CD4-positive, CD25-positive, alpha-beta regulatory T cell (primary cell): ENCODE results near the gene NBAS. TPM values are rescaled to one million over a fixed set of nuclear protein-coding genes. Genes with fewer than 3 reads are reported as not detected.
A peak's percentile ranks its signal among the peaks of the same experiment; 100 is the strongest.

Experiments used
- ATAC-seq, 2 donors: fragments of 150-1000 bp; cut with Tn5 transposase; one replicate each; pipeline ENCODE4 v1.10.0; 2021; ENCODE audit warnings: low read depth in 2 of 2, moderate number of reproducible peaks in 2 of 2, moderate library complexity in 1 of 2
- DNase-seq, 3 donors: peaks; one replicate each; pipeline versions ENCODE4 v3.0.0 to v3.0.0-alpha.2; 2012 to 2022; ENCODE audit warnings: mixed read lengths in 1 of 3
- H3K27ac ChIP-seq: one replicate; pipeline ENCODE4 v1.7.0; 2013; ENCODE audit warnings: mild to moderate bottlenecking, low read length; ENCODE audit not compliant: insufficient read depth, poor library complexity, severe bottlenecking
- H3K27me3 ChIP-seq: one replicate; pipeline ENCODE4 v1.7.0; 2013; ENCODE audit warnings: low read length; ENCODE audit not compliant: control insufficient read depth, insufficient read depth
- H3K36me3 ChIP-seq: one replicate; pipeline ENCODE4 v1.7.0; 2013; ENCODE audit warnings: mild to moderate bottlenecking, low read length, moderate library complexity; ENCODE audit not compliant: control insufficient read depth, insufficient read depth
- H3K4me1 ChIP-seq: 2 replicates; pipeline ENCODE4 v1.7.0; 2013; ENCODE audit warnings: mild to moderate bottlenecking, low read length; ENCODE audit not compliant: insufficient read depth, control insufficient read depth, poor library complexity, severe bottlenecking
- H3K4me3 ChIP-seq: one replicate; pipeline ENCODE4 v1.7.0; 2013; ENCODE audit warnings: low read depth, mild to moderate bottlenecking, low read length, moderate library complexity
- H3K9me3 ChIP-seq, 2 experiments: 1 replicate in 1 of 2; 2 replicates in 1 of 2; pipeline ENCODE4 v1.7.0; 2013; ENCODE audit warnings: low read length in 2 of 2, mild to moderate bottlenecking in 1 of 2, moderate library complexity in 1 of 2; ENCODE audit not compliant: control insufficient read depth in 2 of 2
- H3K27ac Mint-ChIP-seq, 3 donors: one replicate each; pipeline ENCODE4 v1.8.0; 2020 to 2022; ENCODE audit warnings: mild to moderate bottlenecking in 3 of 3, mixed read lengths in 3 of 3, moderate library complexity in 2 of 3
- H3K27me3 Mint-ChIP-seq: one replicate; pipeline ENCODE4 v1.8.0; 2022; ENCODE audit warnings: mild to moderate bottlenecking, mixed read lengths
- H3K36me3 Mint-ChIP-seq: one replicate; pipeline ENCODE4 v1.8.0; 2020; ENCODE audit warnings: mixed read lengths
- H3K4me1 Mint-ChIP-seq, 4 donors: one replicate each; pipeline ENCODE4 v1.8.0; 2020 to 2022; ENCODE audit warnings: mixed read lengths in 4 of 4, mild to moderate bottlenecking in 1 of 4
- H3K4me3 Mint-ChIP-seq, 4 donors: one replicate each; pipeline ENCODE4 v1.8.0; 2020 to 2022; ENCODE audit warnings: mild to moderate bottlenecking in 4 of 4, mixed read lengths in 4 of 4, moderate library complexity in 3 of 4
- H3K9me3 Mint-ChIP-seq, 7 donors: one replicate each; pipeline ENCODE4 v1.8.0; 2020 to 2022; ENCODE audit warnings: mixed read lengths in 7 of 7, mild to moderate bottlenecking in 3 of 7, moderate library complexity in 2 of 7
- polyA plus RNA-seq, 4 donors: library from polyadenylated mRNA; unstranded; fragments of 300-500 nt; fragmentation: Illumina TruSeq; gene quantifications; one replicate each; pipeline ENCODE4 v1.2.3, GENCODE V29; 2021
- total RNA-seq: library from RNA; stranded (reverse); gene quantifications from one replicate; pipeline ENCODE4 v1.2.3, GENCODE V29; 2022

Gene NBAS
- total and polyA plus RNA-seq, 5 donors from 2014 or later = 18.5 to 31.9 (median 19.5) TPM

GRCh38 chr2:15191789-15192188 lies 369.3 kb downstream of the NBAS start:
- no peak for DNase-seq
- no peak for ATAC-seq
- H3K4me1 ChIP-seq = no peaks in the 10 kb centered on the region
- H3K36me3 ChIP-seq = peaks cover 18% of the 10 kb centered on the region
- no peaks in the 10 kb centered on the region for H3K27me3 ChIP-seq
- H3K9me3 ChIP-seq = no peaks in the 10 kb centered on the region
- Mint-ChIP-seq H3K4me3 (no peak overlapping the region), H3K36me3 (peaks cover 27% of the 10 kb centered on the region), H3K27ac (no peak overlapping the region), H3K27me3 (no peaks in the 10 kb centered on the region), H3K9me3 (peaks cover 0 to 1% (median 0%) of the 10 kb centered on the region in 7 donors), H3K4me1 (no peaks in the 10 kb centered on the region)
- H3K27ac ChIP-seq = no peak overlapping the region
- H3K4me3 ChIP-seq = no peak overlapping the region

GRCh38 chr2:15189216-15189615 lies 371.9 kb downstream of the NBAS start:
- Mint-ChIP-seq H3K27me3 (no peaks in the 10 kb centered on the region), H3K4me3 (no peak overlapping the region), H3K36me3 (peaks cover 37% of the 10 kb centered on the region), H3K4me1 (no peaks in the 10 kb centered on the region), H3K9me3 (peaks cover 0 to 1% (median 0%) of the 10 kb centered on the region in 7 donors), H3K27ac (no peak overlapping the region)
- no peak for DNase-seq
- no peak overlapping the region for H3K27ac ChIP-seq
- H3K4me3 ChIP-seq = no peak overlapping the region
- no peak for ATAC-seq
- H3K4me1 ChIP-seq = no peaks in the 10 kb centered on the region
- peaks cover 25% of the 10 kb centered on the region for H3K36me3 ChIP-seq
- no peaks in the 10 kb centered on the region for H3K9me3 ChIP-seq
- H3K27me3 ChIP-seq = no peaks in the 10 kb centered on the region

GRCh38 chr2:15187702-15188101 lies 373.4 kb downstream of the NBAS start:
- Histone ChIP-seq H3K36me3 (peaks cover 25% of the 10 kb centered on the region), H3K27ac (no peak overlapping the region), H3K4me1 (no peaks in the 10 kb centered on the region), H3K27me3 (no peaks in the 10 kb centered on the region), H3K4me3 (no peak overlapping the region), H3K9me3 (no peaks in the 10 kb centered on the region)
- DNase-seq (no peak), ATAC-seq (no peak)
- Mint-ChIP-seq H3K27ac (no peak overlapping the region), H3K4me1 (no peaks in the 10 kb centered on the region), H3K36me3 (peaks cover 46% of the 10 kb centered on the region), H3K4me3 (no peak overlapping the region), H3K9me3 (no peaks in the 10 kb centered on the region), H3K27me3 (no peaks in the 10 kb centered on the region)

DNA sequence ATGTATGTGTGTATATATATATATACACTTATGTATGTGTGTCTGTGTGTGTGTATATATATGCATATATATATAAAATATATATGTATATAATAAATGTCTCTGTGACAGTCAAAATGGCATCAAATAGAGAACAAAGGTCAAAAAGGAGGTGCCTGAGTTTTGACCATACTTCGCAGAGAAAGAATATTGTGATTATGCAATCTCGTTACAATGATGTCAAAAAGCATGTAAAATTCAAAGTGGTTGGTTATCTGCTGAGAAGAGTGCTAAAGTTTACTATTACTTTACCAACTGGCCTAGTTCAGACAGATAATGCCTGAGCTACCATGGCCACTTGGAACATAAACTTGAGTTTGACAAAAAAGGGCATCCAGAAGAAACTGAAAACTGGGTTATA lies 375.0 kb downstream of the NBAS start:
- Histone ChIP-seq H3K9me3 (no peaks in the 10 kb centered on the region), H3K27me3 (no peaks in the 10 kb centered on the region), H3K4me1 (no peaks in the 10 kb centered on the region), H3K36me3 (peaks cover 34% of the 10 kb centered on the region), H3K27ac (no peak overlapping the region), H3K4me3 (no peak overlapping the region)
- H3K27me3 Mint-ChIP-seq = no peaks in the 10 kb centered on the region
- no peak overlapping the region for H3K27ac Mint-ChIP-seq
- H3K4me1 Mint-ChIP-seq = no peaks in the 10 kb centered on the region
- ATAC-seq = no peak
- H3K36me3 Mint-ChIP-seq = peaks cover 42% of the 10 kb centered on the region
- no peak overlapping the region for H3K4me3 Mint-ChIP-seq
- H3K9me3 Mint-ChIP-seq = no peaks in the 10 kb centered on the region
- no peak for DNase-seq

DNA sequence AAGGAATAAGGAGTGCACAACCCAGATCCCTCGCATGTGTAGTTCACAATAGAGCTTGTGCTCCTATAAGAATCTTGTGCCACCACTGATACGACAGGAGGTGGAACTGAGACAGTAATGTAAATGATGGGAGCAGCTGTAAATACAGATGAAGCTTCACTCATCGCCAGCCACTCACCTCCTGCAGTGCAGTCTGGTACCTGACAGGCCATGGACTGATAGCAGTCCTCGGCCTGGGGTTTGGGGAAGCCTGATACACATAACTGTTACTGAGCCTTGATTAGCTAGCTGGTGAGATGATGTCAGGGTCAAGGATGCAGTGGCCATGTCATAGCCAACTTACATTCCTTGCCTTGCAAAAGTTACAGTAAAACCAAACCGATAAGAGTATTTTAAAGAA lies 376.6 kb downstream of the NBAS start:
- ATAC-seq = no peak
- Mint-ChIP-seq H3K9me3 (no peaks in the 10 kb centered on the region), H3K27ac (peak overlapping the region in 1 of 3 donors; percentile 34), H3K36me3 (peaks cover 36% of the 10 kb centered on the region), H3K4me1 (peaks cover 0 to 5% (median 0%) of the 10 kb centered on the region in 4 donors), H3K27me3 (no peaks in the 10 kb centered on the region), H3K4me3 (no peak overlapping the region)
- Histone ChIP-seq H3K4me3 (no peak overlapping the region), H3K4me1 (no peaks in the 10 kb centered on the region), H3K27ac (no peak overlapping the region), H3K36me3 (peaks cover 31% of the 10 kb centered on the region), H3K9me3 (no peaks in the 10 kb centered on the region), H3K27me3 (no peaks in the 10 kb centered on the region)
- no peak for DNase-seq

DNA sequence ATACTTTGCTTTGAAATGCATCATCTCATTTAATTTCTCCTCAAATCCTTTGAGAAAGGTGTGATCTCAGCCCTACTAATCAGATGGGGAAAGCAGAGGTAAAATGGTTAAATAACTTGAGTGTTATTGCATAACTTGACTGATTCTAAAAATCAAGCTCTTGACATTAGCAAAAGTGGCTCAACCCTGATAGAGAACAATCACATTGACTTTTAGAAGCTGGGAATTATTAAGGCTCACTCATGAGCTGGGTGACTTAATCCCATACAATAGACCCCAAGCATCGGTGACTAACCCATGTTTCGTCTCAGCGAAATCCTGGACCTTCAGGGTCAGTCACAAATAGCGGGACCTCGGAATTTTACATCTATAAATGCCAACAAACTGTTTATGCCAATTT lies 378.9 kb downstream of the NBAS start:
- Histone ChIP-seq H3K36me3 (peaks cover 19% of the 10 kb centered on the region), H3K9me3 (no peaks in the 10 kb centered on the region), H3K27me3 (no peaks in the 10 kb centered on the region), H3K4me1 (peaks cover 17% of the 10 kb centered on the region), H3K27ac (no peak overlapping the region), H3K4me3 (no peak overlapping the region)
- H3K27me3 Mint-ChIP-seq = no peaks in the 10 kb centered on the region
- DNase-seq (no peak), ATAC-seq (no peak)
- no peak overlapping the region for H3K4me3 Mint-ChIP-seq
- no peaks in the 10 kb centered on the region for H3K9me3 Mint-ChIP-seq
- H3K27ac Mint-ChIP-seq = no peak overlapping the region
- peaks cover 31% of the 10 kb centered on the region for H3K36me3 Mint-ChIP-seq
- peaks cover 11 to 20% (median 17%) of the 10 kb centered on the region in 4 donors for H3K4me1 Mint-ChIP-seq

- peaks cover 21% of the 10 kb centered on the region for H3K36me3 Mint-ChIP-seq
- H3K27me3 ChIP-seq = no peaks in the 10 kb centered on the region
- ATAC-seq = no peak
These were observed 379.9 kb downstream of the NBAS start for GRCh38 chr2:15181092-15181745.

DNA sequence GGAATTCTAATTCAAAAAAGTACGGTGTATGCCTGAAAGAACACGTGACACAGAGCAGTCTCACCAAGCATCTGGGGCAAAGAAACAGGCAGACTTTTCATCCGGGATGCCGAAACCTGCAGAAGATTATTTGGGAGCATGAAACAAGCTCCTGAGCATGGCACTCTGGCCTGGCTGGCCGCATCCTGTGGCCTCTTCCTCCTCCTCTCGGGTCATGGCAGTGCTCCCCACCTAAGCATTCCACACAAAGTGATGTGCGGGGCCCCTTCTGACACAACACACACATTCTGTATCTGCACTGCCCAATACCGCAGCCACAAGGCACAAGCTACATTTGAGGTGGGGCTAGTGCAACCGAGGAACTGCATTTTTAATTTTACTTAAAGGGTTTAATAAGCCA lies 380.8 kb downstream of the NBAS start:
- H3K4me1 Mint-ChIP-seq = peaks cover 21 to 39% (median 32%) of the 10 kb centered on the region in 4 donors
- H3K4me3 ChIP-seq = no peak overlapping the region
- no peaks in the 10 kb centered on the region for H3K27me3 Mint-ChIP-seq

More at GRCh38 chr2:15181092-15181745, 379.9 kb downstream of the NBAS start:
- DNase-seq = no peak
- Histone ChIP-seq H3K4me3 (no peak overlapping the region), H3K36me3 (peaks cover 19% of the 10 kb centered on the region), H3K9me3 (no peaks in the 10 kb centered on the region), H3K4me1 (peaks cover 28% of the 10 kb centered on the region), H3K27ac (no peak overlapping the region)
- Mint-ChIP-seq H3K9me3 (no peaks in the 10 kb centered on the region), H3K4me3 (no peak overlapping the region), H3K27ac (no peak overlapping the region), H3K27me3 (no peaks in the 10 kb centered on the region), H3K4me1 (peaks cover 13 to 30% (median 26%) of the 10 kb centered on the region in 4 donors)

More for the DNA sequence above, 380.8 kb downstream of the NBAS start:
- Histone ChIP-seq H3K36me3 (peaks cover 15% of the 10 kb centered on the region), H3K27ac (no peak overlapping the region), H3K4me1 (peaks cover 28% of the 10 kb centered on the region), H3K27me3 (no peaks in the 10 kb centered on the region), H3K9me3 (no peaks in the 10 kb centered on the region)
- Mint-ChIP-seq H3K36me3 (peaks cover 21% of the 10 kb centered on the region), H3K9me3 (no peaks in the 10 kb centered on the region), H3K4me3 (no peak overlapping the region), H3K27ac (no peak overlapping the region)
- ATAC-seq (no peak), DNase-seq (no peak)
